Activated CD4-positive, CD25-positive, alpha-beta regulatory T cell treated with anti-CD3 and anti-CD28 coated beads, Interleukin-2, amount 50 U/mL, for 24 hours (primary cell): ENCODE measurements around the gene AQP11.
"Not testable (repeated sequence)": the region's sequence is repeated elsewhere in the genome, so short reads cannot be mapped to it uniquely, and the experiment has no call there.

Experiments
- ATAC-seq, 2 donors: fragments of 150-1000 bp; cut with Tn5 transposase; one replicate each; pipeline ENCODE4 v1.10.0; 2021; ENCODE audit warnings: mild to moderate bottlenecking in 1 of 2, moderate library complexity in 1 of 2

Gene AQP11

DNA sequence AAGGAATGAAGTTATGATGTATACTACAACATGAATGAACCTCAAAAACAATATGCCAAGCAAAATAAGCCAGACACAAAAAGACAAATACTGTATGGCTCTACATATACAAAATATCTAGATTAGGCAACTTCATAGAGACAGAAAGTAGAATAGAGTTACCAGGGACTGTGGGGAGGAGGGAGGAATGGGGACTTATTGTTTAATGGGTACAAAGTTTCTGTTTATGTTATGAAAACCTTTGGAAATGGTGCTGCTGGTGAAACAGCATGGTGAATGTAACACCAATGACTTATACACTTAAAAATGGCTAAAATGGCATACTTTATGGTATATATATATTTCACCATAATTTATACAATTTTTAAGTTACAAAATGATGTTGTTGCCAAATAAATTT is 4.1 kb downstream of the AQP11 start:
- no peak for ATAC-seq

DNA sequence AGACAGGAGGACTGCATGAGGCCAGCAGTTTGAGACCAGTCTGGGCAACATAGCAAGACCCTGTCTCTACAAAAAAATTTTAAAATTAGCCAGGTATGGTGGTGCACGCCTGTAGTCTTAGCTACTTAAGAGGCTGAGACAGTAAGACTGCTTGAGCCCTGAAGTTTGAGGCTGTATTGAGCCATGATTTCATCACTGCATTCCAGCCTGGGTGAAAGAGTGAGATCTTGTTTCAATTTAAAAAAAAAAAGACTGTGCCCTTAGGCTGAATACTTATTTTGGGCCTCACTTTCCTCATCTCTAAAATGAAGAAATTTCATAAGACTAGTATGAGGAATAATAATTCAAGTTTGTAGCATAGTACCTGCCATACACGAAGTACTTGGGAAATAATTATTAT is 6.9 kb downstream of the AQP11 start:
- no peak for ATAC-seq

DNA sequence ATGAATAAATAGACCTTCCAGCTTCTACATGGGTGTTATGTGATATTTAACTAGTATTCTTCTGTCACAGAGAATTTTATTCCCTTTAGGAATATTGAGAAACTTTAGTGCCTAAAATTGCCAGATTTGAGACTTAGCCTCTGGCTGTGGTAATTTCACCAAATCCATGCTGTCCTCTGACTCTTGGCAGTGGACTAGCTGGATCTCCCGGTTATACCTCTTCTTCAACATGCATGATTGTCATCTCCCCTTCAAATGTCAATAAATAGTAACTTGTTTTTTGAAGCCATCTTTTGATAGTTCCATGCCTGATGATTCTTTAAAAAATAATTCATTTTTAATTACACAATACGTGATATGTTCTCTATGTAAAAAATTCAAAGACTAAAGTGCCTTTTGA is 8.4 kb downstream of the AQP11 start:
- ATAC-seq: no peak

DNA sequence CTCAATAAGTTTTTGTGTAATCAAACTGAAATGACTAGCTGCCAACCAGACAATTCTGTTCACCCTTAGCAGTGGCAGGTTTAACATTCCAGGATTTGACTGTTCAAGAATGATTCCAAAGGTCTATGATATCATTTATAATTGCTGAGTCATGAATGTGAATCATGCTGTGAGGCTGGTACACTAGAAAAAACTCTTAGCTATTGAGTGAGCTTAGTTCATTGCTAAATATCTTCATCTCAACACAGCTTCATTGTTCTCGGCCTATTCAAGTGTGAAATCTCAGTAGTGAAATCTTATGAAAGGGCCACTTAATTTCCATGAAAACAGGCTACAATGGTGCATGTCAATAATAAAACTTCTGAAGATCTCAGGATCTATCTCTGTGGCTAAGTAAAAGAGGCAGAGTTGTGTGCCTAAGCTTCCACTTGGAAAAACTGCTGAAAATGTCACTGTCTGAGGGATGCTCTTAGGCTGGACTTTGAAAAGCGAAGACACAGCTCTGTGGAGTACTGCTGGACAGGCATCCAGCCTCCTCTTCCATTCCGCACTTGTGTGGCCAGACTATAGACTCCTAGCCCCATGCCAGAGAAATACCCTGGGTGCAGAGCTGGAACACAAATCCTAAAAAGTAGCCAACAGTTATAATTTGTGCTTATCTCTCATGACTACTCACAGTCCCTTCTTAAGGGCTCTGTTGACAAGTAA is 12.8 kb downstream of the AQP11 start:
- peak; percentile 35 to 45 for ATAC-seq

DNA sequence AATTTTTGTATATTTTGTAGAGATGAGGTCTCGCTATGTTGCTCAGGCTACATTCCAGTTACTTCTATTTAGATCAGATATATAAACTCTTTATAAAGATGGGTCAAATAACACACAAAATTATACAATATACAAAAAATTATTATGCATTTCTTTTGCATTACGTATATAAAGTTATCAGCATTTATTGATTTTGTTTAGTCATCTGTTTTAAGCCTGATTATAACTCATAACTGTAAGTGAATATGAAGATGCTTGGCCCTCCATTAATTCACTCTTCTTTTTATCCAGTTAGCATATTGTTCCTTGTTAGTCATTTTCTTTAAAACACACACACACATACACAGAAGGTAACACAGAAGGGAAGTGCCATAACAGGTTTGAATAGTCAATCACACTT is 14.5 kb downstream of the AQP11 start:
- no peak for ATAC-seq

DNA sequence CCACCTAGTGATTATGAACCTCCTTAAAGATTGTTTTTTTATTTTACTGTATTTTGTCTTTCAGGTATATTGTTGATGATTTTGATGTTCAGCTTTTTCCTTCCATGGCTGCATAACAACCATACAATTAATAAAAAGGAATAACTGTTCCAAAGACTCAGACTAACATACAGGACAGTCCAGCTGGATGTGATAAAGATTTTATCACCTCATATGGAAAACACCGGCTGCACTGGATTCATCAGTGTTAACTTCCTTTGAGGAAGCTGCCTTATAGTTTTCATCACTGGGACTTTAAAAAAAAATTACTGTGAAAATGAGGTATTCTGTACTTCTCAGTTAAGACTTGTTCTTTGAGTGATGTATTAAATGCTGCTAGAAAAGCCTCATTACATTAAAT is 19.5 kb downstream of the AQP11 start:
- ATAC-seq: no peak

DNA sequence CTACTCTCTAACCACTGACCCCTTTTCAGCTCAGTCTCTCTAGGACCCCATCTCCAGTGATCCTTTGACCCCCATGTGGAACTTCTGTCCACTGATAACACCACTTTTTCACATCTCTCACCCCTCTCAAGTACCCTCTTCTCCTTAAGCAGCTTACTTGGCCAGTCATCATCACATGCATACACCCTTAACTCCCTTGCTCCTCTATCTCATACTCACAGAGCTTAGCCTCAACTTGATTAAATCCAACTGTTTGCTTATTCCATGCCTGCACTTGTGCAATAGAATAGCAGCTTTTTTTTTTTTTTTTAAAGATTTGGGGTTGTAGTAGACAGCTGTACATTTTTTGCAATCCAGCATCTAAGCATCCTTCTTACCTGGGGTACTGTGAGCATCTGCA is 22.2 kb downstream of the AQP11 start:
- no peak for ATAC-seq

DNA sequence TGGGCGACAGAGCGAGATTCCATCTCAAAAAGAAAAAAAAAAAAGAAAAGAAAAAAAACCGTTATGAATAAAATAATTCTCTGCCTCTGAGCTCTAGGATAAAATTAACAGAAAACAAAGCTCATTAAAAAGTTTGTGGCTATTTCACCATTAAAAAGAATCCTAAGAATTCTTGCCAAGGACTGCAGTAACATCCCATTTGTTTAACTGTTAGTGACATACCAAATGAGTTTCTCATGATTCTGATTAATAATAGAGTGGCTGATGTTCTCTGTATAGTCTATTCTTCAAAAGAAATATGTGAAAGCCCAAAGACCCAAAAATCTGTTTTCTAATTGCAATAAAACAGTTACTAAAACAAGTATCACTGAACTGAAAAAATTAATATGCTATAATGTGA is 28.1 kb downstream of the AQP11 start:
- no peak for ATAC-seq

DNA sequence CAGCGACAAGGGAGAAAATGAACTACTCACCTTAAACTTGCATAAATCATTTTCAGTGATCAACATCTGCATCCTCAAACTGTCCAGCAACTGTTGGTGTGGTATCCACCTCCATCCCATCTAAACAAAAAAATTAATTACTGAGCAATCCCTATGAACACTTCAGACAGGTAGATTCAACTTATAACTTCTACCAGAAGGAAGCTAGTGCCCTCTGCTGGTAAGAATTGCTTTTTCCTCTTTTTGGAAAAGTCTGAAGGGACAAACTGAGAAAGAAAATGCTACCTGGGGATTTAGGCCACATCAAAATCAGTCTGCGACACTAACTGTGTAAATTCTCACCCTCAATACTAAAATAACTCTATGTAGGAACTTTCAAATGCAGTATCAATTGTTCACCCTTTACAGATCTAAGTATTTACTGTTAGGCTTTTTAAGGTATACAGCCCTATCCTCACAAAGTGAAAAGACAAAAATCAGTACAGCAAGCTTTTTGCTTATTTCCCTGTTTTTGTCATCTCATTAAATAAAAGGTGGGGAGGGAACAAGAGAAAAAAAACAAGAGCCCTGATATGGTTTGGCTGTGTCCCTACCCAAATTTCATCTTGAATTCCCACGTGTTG is 29.9 kb downstream of the AQP11 start:
- no peak for ATAC-seq

DNA sequence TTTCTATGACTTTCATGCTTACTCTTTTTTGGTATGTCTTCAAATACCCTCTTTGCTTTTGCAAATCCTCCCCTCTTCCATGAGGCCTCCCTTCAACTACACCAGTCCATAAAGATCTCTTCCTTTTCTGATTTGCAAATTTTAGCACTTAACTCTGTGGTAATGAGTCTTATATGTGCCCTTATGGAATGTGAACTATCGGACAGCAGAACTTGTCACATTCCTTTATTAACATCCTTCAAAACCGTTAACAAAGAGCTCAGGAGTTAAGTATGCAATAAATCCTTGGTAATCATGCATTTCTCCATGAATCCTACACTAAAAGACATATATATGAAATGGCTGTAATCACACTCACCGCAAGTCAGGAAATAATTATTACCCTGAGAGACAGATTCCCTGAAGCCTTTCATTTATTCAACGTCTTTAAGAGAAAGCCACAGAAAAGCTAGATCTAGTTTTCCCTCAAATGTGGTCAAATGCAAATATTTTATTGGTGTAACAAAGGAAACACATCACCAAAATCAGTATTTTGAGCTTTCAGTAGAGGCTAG is 40.5 kb downstream of the AQP11 start:
- no peak for ATAC-seq

DNA sequence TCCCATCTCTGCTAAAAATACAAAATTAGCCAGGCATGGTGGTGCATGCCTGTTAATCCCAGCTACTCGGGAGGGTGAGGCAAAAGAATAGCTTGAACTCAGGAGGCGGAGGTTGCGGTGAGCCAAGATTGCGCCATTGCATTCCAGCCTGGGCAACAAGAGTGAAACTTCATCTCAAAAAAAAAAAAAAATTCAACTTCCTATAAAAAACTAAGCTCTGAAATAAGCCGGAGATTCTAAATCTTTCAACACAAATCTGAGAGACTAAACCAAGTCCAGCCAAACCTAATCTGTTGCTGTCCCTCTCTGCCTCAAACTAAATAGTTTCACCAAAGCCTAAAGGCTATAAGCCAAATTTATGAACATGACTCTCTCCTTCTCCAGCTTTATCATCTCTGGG is 44.2 kb downstream of the AQP11 start:
- not testable (repeated sequence) for ATAC-seq

DNA sequence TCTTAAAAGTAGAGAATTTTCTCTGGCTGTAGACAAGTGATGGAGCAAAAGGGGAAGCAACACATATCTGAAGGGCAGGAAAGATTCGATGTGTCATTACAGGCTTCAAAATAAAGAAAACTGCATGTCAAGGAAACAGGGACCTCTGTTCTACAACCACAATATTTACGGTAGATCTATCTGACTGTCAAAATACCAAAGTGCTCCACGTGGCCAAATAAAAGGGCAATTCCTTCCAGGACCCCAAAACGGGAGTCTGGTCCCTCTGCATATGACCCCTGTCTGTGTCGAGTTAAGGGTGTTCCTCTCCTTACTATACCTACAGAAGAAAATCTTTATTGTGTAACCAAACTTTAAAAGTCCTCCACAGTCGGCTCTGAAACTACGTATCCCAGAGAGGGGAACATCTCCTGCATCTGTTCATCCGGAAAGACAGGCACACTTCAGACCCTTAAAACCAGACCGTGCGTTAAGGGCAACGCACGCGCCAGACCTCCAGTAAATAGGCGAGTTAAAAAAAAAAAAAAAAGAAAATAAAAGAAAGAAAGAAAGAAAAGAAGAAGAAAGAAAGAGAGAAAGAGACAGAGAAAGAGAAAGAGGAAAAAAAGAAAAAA is 47.1 kb downstream of the AQP11 start:
- no peak for ATAC-seq

DNA sequence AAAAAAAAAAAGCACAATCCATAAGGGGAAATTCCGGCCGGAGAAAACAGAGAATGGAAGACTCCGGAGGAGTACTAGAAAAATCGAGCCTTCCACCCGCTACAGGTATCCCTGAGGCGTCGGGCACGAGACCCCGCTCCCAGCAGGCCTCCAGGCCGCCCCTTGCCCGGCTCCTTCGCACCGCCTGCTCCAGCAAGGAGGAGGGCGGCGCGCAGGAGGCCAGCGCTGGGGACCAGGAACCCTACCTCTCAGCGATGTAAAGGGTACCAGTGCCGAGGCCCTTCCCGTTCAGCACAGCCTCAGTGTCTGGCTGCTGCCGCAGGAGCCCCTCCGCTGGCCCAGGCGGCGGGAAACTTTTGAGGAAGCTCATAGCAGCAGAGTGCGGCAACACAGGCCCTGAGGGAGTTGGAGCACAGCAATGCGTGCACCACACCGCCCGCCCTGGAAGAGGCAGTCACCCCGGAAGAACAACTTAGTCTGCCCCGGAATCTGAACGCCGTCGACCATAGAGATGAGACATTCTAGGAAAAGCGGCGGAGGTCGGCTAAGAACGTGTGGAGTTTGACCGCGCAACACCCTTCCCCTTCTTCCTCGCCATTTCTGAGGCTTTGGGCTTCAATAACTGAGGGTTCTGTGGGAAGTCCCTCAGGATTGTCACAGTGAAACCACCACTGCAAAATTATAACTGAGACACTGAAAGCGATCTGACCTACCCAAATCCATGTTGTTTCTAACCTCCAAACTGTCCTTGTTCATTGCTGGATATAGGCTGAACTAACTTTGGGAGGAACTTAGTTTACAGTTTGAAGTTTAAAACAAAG is 47.8 kb downstream of the AQP11 start, which contains the start of gene CLNS1A:
Gene CLNS1A (minus strand): TSS at position 450 of the 821 bp plus-strand sequence. CDS start 80 bp downstream, at position 370.
- peak; percentile 98 to 99 for ATAC-seq

DNA sequence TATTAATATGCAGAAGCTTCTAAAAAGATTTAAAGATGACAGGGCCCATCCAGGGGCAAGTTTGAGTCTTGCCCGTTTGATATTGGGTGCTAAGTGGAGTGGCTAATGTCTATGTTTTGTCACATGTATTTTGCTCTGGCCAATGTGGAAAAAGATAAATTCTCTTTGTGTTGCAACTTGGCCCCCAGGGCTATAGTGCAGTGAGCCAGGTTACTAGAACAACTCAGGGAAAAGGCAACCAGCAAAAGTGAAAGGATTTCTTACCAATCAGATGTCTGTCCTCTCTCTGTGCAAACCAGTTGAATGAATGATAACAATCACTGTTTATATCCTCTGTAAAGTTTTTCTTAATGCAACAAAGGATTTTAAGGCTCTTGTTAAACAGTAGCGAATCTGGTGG is 52.5 kb downstream of the AQP11 start:
- ATAC-seq: no peak

DNA sequence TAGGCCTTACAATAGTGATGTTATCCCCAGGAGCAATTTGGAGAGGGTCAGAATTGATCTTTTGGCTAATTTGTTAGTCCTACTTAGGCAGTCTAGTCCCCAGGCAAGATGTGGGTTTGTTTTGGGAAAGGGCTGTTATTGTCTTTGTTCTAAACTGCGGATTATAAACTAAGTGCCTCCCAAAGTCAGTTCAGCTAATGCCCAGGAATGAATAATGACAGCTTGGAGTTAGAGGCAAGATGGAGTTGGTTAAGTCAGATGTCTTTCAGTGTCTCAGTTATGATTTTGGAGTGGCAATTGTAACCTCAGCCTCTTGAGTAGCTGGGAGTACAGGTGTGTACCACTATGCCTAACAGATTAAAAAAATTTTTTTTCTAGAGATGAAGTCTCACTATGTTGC is 55.1 kb downstream of the AQP11 start:
- no peak for ATAC-seq

DNA sequence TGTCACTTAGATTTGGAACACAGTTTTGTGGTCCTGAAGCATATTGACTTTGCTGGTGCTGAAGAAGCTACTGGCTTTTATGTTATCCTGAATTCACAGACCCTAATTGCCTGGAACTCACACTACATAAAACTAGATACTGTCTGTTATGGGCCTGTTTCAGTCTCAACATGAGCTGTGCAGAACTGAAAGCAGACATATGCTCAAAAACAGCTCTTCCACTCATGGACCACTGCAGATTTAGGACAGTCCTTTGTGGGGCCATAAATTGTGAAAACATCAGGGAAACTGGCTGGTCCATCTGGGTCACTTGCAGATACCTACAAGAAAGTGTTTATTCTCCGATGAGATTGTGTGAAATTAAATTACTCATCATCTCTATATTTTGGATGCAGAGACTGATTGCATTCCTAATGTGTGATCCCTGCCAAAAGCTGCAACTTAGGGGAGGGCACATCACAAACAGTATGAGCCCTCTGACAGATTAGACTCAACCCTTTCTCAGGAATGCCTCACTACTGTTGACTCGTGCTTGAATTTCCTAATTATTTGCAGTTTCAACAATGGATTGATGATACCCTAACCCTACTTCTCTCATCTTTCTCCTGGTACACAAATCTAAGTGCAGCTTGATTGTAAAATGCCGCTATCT is 58.0 kb downstream of the AQP11 start:
- ATAC-seq: no peak

DNA sequence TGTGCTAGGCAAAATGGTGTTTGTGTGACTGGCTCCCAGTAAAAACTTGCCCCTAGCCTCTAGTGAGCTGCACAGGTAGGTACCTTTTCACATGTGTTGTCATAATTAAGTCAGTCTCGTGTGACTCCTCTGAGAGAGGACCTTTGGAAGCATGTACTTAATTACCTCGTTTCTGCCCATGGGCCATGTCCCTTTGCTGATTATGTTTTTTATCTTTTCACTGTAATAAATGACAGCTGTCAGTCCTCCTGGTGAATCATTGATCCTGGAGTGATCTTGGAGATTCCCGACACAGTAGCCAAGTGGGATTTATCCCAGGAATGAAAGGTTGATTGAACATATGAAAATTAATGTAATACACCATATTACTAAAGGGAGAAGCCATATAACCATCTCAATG is 60.4 kb downstream of the AQP11 start:
- ATAC-seq: no peak

DNA sequence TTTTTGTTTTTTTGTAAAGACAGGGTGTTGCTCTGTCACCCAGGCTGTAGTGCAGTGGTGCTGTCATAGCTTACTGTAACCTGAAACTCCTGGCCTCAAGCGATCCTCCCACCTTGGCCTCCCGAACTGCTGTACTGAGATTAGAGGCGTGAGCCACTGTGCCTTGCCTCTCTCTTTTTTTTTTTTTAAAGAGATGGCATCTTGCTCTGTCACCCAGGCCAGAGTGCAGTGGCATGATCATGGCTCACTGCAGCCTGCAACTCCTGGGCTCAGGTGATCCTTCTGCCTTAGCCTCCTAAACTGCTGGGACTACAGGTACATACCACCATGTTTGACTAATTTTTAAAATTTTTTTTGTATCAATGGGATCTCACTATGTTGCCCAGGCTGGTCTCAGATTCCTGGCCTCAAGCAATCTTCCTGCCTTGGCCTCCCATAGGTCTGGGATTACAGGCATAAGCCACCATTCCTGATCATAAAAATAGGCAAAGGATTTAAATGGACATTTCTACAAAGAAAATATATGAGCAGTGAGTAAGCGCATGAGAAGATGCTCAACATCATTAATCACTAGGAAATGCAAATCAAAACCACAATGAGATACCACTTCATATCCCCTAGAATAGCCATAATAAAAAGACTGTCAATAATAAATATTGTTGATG is 65.1 kb downstream of the AQP11 start:
- no peak for ATAC-seq

DNA sequence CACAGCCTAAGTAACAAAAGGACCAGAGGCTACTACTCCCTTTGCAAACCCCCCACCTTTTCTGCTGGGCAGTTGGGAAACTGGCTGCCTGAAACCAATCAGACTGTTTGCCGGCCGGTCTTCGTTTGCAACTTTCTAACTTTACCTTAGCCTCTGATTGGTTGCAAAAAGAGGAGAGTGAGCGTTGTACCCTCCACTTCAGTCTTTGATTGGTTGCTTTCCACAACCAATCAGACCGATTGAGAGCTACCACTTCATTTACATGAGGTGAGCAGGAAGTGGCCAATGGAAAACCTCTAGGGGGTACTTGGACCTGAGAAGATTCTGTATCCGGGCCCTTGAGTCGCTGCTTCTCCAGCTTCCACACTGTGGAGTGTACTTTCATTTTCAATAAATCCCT is 66.6 kb downstream of the AQP11 start:
- no peak for ATAC-seq

DNA sequence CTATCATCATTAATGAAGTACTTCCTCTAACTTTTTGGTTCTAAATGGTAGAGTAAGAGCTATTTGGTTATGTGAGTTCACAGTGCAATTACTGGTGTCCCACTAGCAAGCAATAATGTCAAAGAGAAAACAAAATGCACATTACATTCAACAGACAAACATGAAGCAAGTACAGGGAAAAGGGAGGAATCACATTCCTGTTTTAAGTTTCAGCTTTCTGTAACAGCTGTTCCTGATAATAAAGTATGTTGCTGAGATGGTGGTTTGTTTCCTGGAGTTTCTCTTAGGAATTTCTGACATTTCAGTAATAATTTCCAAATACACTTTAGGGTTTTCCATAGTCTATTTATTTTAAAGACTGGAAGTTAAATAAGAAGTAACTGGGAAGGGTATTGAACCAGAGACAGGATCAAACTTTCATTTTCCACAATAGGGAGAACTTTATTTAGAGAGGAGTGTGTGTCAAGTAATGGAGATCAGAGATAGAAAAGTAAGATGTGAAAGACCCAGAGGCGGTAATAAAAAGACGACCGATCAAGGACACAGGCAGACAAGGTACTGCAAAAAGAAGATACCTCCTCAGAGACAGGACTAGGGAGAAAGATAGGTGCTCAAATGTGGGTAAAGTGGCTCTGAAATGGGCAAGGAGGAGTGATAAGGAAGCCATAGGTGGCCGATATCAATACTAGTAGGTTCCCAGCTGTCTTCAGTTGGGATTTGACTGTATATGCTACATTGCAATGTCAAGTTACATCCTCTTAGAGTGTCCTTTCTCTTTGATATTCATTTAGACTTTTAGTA is 68.7 kb downstream of the AQP11 start:
- ATAC-seq: no peak
